H1 (cell line): ENCODE data around the gene SPECC1. TPM values are rescaled to one million over a fixed set of nuclear protein-coding genes. Genes with fewer than 3 reads are reported as not detected.

ENCODE experiments used
- CHD7 ChIP-seq: fragments of 300-600 bp; sonication (generic); IDR thresholded peaks from 2 replicates; pipeline ENCODE4 v1.7.1; 2012; ENCODE audit warnings: low read length, moderate library complexity, mild to moderate bottlenecking, inconsistent platforms; ENCODE audit not compliant: insufficient replicate concordance
- HDAC2 ChIP-seq, 2 experiments: fragments of 300-600 bp in 1 of 2; sonication (generic) in 1 of 2; IDR thresholded peaks; 2 replicates each; pipeline ENCODE4 v1.6.1; 2011 to 2012; ENCODE audit warnings: low read depth in 2 of 2, low read length in 2 of 2, mild to moderate bottlenecking in 2 of 2, moderate library complexity in 2 of 2, borderline replicate concordance in 1 of 2, inconsistent platforms in 1 of 2
- SAP30 ChIP-seq: fragments of 300-600 bp; sonication (generic); IDR thresholded peaks from 2 replicates; pipeline ENCODE4 v1.7.1; 2012; ENCODE audit warnings: low read length, moderate library complexity, mild to moderate bottlenecking, inconsistent platforms; ENCODE audit not compliant: insufficient read depth, insufficient replicate concordance
- polyA plus RNA-seq, 7 experiments: library from polyadenylated mRNA; depleted of rRNA in 3 of 7; stranded (reverse) in 5 of 7; unstranded in 2 of 7; fragments of >200 nt in 5 of 7; fragments of 200-250 nt in 2 of 7; gene quantifications; 1 replicate in 5 of 7; 2 replicates in 1 of 7; 4 replicates in 1 of 7; pipeline versions ENCODE4 v1.2.1 to v1.2.3, GENCODE V29; 2011 to 2013; ENCODE audit warnings: missing spikeins in 2 of 7, mixed read lengths in 2 of 7
- total RNA-seq: library from RNA; stranded (reverse); fragmentation: NEBNext Ultra II Directional; extraction: Animal tissue kit (Norgen Biotek cat#: 25700); gene quantifications from 2 replicates; pipeline ENCODE4 v1.2.1, GENCODE V29; 2021

Gene SPECC1
- total and polyA plus RNA-seq, 2 of the 8 experiments (the other 6 are each of a cell fraction or from before 2014, with no cell fraction given): 35.8 to 87.9 TPM

GRCh38 chr17:20203018-20203417 is 193.9 kb downstream of the SPECC1 start (continued):
- TF ChIP-seq CHD7 (no peak), HDAC2 (IDR thresholded peaks at IDR 0.05; ENCODE audit: borderline replicate concordance in 1 of 2, low read depth in 2 of 2, low read length in 2 of 2) (no peak), SAP30 (no peak)
